ENCODE measurements around the gene MYO7A. TPM values are rescaled to one million over a fixed set of nuclear protein-coding genes. Genes with fewer than 3 reads are reported as not detected.

MYO7A gene
- total RNA-seq, 2 experiments from 2014 or later, result 0.61 to 0.63 TPM

DNA sequence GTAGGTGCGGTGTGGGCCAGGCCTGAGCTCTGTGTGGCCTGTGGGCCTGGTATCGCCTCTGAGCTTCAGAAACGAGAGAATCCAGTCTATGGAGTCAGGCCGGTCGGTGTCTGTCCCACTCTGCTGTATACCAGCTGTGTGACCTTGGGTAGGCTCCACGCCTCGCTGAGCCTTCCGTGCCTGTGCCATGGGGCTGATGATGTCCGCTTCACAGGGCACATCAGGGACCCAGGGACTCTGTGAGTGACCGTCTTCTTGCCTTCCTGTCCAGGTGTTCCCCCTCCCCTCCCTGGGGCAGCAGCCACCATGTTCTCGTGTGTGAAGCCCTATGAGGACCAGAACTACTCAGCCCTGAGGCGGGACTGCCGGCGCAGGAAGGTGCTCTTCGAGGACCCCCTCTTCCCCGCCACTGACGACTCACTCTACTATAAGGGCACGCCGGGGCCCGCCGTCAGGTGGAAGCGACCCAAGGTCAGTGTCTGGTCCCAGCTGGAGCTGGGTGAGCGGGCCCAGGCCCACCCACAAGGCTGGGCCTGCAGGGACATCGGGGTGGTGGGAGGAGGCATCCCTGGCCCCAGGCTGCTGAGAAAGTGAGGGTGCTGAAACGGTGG lies 43.4 kb upstream of the MYO7A start:
- ATAC-seq (ENCODE audit: poor library complexity), result no peak
- no peaks in the 10 kb centered on the region for H3K36me3 ChIP-seq (ENCODE audit: insufficient read depth, low read length)
- no peak overlapping the region for H3K27ac Mint-ChIP-seq
- no peak overlapping the region for H3K4me3 ChIP-seq (ENCODE audit: low read length)
- H3K4me3 Mint-ChIP-seq, result no peak overlapping the region
- POLR2A ChIA-PET, result no interaction called here
- CTCF ChIA-PET, result no interaction called here
- peaks cover 0 to 6% of the 10 kb centered on the region in 2 experiments for H3K9me3 ChIP-seq (ENCODE audit: control insufficient read depth in 1 of 2, insufficient read depth in 1 of 2, low read length in 2 of 2)
- peak in 1 of 14 experiments; percentile 29 for DNase-seq
- no peaks in the 10 kb centered on the region for H3K9me3 Mint-ChIP-seq
- no peak overlapping the region for H3K27ac ChIP-seq (ENCODE audit: low read depth in 1 of 2, low read length in 2 of 2)
- intact Hi-C loops (cut with DNase I, micrococcal nuclease), result loop anchor here in 1 of 2 experiments (5.0 kb wide), 1 partner anchor 277 kb away; no protein-coding TSS in a partner anchor
- H3K27me3 ChIP-seq (ENCODE audit: control insufficient read depth in 1 of 2, insufficient read depth in 2 of 2, low read length in 2 of 2), result no peaks in the 10 kb centered on the region
- peaks cover 26% of the 10 kb centered on the region for H3K4me1 ChIP-seq (ENCODE audit: insufficient read depth, low read length)
- H3K27me3 Mint-ChIP-seq, result no peaks in the 10 kb centered on the region
- H3K4me1 Mint-ChIP-seq (ENCODE audit: low read depth), result peaks cover 18% of the 10 kb centered on the region
- H3K36me3 Mint-ChIP-seq (ENCODE audit: low read depth), result no peaks in the 10 kb centered on the region
- TF ChIP-seq, protein P1, sequence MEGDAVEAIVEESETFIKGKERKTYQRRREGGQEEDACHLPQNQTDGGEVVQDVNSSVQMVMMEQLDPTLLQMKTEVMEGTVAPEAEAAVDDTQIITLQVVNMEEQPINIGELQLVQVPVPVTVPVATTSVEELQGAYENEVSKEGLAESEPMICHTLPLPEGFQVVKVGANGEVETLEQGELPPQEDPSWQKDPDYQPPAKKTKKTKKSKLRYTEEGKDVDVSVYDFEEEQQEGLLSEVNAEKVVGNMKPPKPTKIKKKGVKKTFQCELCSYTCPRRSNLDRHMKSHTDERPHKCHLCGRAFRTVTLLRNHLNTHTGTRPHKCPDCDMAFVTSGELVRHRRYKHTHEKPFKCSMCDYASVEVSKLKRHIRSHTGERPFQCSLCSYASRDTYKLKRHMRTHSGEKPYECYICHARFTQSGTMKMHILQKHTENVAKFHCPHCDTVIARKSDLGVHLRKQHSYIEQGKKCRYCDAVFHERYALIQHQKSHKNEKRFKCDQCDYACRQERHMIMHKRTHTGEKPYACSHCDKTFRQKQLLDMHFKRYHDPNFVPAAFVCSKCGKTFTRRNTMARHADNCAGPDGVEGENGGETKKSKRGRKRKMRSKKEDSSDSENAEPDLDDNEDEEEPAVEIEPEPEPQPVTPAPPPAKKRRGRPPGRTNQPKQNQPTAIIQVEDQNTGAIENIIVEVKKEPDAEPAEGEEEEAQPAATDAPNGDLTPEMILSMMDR (IDR thresholded peaks at IDR 0.05), result no peak

DNA sequence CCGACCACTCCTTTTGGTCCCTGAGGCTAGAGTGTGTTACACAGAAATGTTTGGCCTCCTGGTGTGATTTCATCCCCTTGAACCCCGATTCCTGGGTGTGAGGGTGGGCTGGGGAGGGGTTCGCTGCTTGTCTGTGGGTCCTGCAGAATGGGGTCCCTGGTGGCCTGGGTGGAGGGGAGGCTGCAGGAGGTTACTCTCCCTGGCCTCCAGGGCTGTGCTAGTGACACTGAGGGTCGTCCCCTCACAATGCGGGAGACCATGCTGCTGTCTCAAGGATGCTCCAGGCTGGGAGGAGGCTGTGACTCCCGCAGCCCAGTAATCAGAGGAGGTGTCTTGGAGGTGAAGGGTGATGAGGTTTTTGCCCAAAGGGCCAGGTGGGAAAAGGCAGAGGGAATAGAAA lies 42.4 kb upstream of the MYO7A start:
- Histone ChIP-seq H3K4me3 (ENCODE audit: low read length) (no peak overlapping the region), H3K4me1 (ENCODE audit: insufficient read depth, low read length) (peaks cover 28% of the 10 kb centered on the region), H3K36me3 (ENCODE audit: insufficient read depth, low read length) (no peaks in the 10 kb centered on the region), H3K27me3 (ENCODE audit: control insufficient read depth in 1 of 2, insufficient read depth in 2 of 2, low read length in 2 of 2) (no peaks in the 10 kb centered on the region), H3K9me3 (ENCODE audit: control insufficient read depth in 1 of 2, insufficient read depth in 1 of 2, low read length in 2 of 2) (no peaks in the 10 kb centered on the region), H3K27ac (ENCODE audit: low read depth in 1 of 2, low read length in 2 of 2) (no peak overlapping the region)
- Mint-ChIP-seq H3K27me3 (no peaks in the 10 kb centered on the region), H3K9me3 (no peaks in the 10 kb centered on the region), H3K36me3 (ENCODE audit: low read depth) (no peaks in the 10 kb centered on the region), H3K4me1 (ENCODE audit: low read depth) (peaks cover 18% of the 10 kb centered on the region), H3K4me3 (no peak overlapping the region), H3K27ac (no peak overlapping the region)
- ChIA-PET CTCF (no interaction called here), POLR2A (no interaction called here)
- TF ChIP-seq, protein P1 (IDR thresholded peaks at IDR 0.05), result no peak
- no peak for ATAC-seq (ENCODE audit: poor library complexity)
- DNase-seq, result no peak
- intact Hi-C loops (cut with DNase I, micrococcal nuclease), result loop anchor here in 1 of 2 experiments (5.0 kb wide), 1 partner anchor 278 kb away; no protein-coding TSS in a partner anchor

DNA sequence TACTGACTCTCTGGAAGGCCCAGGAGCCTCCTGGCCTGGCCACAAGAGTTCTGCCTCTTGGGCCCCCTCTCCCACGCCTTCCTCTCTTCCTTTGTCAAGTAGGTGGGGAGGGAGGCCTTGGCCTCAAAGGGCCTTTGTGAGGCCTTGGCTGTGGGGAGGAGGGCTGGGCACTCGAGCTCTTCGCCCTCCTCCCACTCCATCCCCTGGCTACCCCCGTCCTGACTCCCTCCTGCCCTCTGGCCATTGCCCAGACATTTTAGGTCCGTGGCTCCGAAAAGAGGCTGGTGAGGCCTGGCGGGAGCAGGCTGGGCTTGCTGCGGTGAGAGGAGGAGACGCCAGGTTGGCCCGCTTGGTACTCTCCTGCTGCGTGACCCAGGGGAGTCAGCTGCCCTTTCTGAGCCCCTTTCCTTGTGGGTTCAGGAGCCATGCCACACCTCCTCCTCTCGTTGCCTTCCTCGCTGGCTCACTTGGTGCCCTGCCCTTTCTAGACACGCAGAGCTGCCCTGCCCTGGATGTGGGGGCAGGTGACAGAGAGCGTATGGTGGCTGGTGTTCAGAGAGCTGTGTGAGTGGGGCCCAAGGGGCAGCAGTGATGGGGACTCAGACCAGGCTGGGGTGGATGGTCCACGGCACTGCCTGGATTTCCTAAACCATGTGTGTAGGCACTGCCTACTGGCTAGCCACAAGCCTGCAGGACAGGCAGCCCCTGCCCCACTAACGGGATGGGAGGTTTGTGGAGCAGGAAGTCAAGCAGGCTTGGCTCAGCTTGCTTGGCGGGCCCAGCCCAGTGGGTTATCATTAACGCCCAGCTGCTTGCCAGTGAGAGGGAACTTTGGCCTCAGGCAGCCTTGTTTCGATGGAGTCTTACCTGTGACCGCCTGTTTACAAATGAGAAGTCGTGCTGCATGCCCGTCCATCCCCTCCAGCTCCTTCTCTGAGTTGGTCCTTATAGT lies 41.2 kb upstream of the MYO7A start:
- Mint-ChIP-seq H3K27me3 (no peaks in the 10 kb centered on the region), H3K4me1 (ENCODE audit: low read depth) (peaks cover 21% of the 10 kb centered on the region), H3K9me3 (no peaks in the 10 kb centered on the region), H3K4me3 (no peak overlapping the region), H3K27ac (no peak overlapping the region), H3K36me3 (ENCODE audit: low read depth) (no peaks in the 10 kb centered on the region)
- DNase-seq, result no peak
- ATAC-seq (ENCODE audit: poor library complexity), result no peak
- Histone ChIP-seq H3K27ac (ENCODE audit: low read depth in 1 of 2, low read length in 2 of 2) (no peak overlapping the region), H3K9me3 (ENCODE audit: control insufficient read depth in 1 of 2, insufficient read depth in 1 of 2, low read length in 2 of 2) (no peaks in the 10 kb centered on the region), H3K4me1 (ENCODE audit: insufficient read depth, low read length) (peaks cover 29% of the 10 kb centered on the region), H3K4me3 (ENCODE audit: low read length) (no peak overlapping the region), H3K27me3 (ENCODE audit: control insufficient read depth in 1 of 2, insufficient read depth in 2 of 2, low read length in 2 of 2) (no peaks in the 10 kb centered on the region), H3K36me3 (ENCODE audit: insufficient read depth, low read length) (no peaks in the 10 kb centered on the region)
- TF ChIP-seq, protein P1 (IDR thresholded peaks at IDR 0.05), result no peak
- ChIA-PET CTCF (no interaction called here), POLR2A (no interaction called here)
- intact Hi-C loops (cut with DNase I, micrococcal nuclease), result loop anchor here in 1 of 2 experiments (5.0 kb wide), 1 partner anchor 279 kb away; no protein-coding TSS in a partner anchor

All from CD4-positive, alpha-beta T cell (primary cell).